ENCODE results near the gene KIF14.
"Not testable (repeated sequence)": the region's sequence is repeated elsewhere in the genome, so short reads cannot be mapped to it uniquely, and the experiment has no call there.

Gene KIF14

GRCh38 chr1:200535605-200536004 is 84.9 kb downstream of the KIF14 start:
- no peak for DNase-seq

GRCh38 chr1:200530623-200531261 is 89.8 kb downstream of the KIF14 start:
- DNase-seq: no peak

GRCh38 chr1:200528858-200529606 is 91.5 kb downstream of the KIF14 start:
- no peak for DNase-seq

GRCh38 chr1:200527670-200528069 is 92.9 kb downstream of the KIF14 start:
- no peak for DNase-seq

GRCh38 chr1:200526709-200527612 is 93.6 kb downstream of the KIF14 start:
- DNase-seq: no peak

GRCh38 chr1:200525090-200525987 is 95.2 kb downstream of the KIF14 start:
- no peak for DNase-seq

GRCh38 chr1:200524551-200524950 is 96.0 kb downstream of the KIF14 start:
- DNase-seq: not testable (repeated sequence)

- no peak for DNase-seq
Observed at GRCh38 chr1:200524092-200524491, 96.5 kb downstream of the KIF14 start.

GRCh38 chr1:200520735-200521134 is 99.8 kb downstream of the KIF14 start:
- no peak for DNase-seq

GRCh38 chr1:200518524-200518923 is 102.0 kb downstream of the KIF14 start:
- no peak for DNase-seq

GRCh38 chr1:200512191-200512590 is 108.4 kb downstream of the KIF14 start:
- DNase-seq: no peak

GRCh38 chr1:200510228-200510623 is 110.3 kb downstream of the KIF14 start:
- peak; percentile 74 for DNase-seq

GRCh38 chr1:200506471-200506870 is 114.1 kb downstream of the KIF14 start:
- DNase-seq: no peak

- no peak for DNase-seq
Observed at GRCh38 chr1:200505257-200505656, 115.3 kb downstream of the KIF14 start.

Measured in NCI-H1048 (cell line).